Tibial nerve (tissue), 3 donors: ENCODE results near the gene ABHD17A.

Experiments
- POLR2A ChIP-seq, 2 donors: fragments of 450-650 bp; IDR thresholded peaks; one replicate each; pipeline ENCODE4 v1.6.1; 2017; ENCODE audit warnings: antibody characterized with exemption in 2 of 2, mild to moderate bottlenecking in 2 of 2, moderate library complexity in 2 of 2
- TF ChIP-seq, protein P1 (sequence below), 5 experiments: fragments of 200-600 bp in 3 of 5; fragments of 450-650 bp in 2 of 5; sonication (generic) in 3 of 5; IDR thresholded peaks; one replicate each; pipeline ENCODE4 v1.5.1; 2016 to 2019; ENCODE audit warnings: antibody characterized with exemption in 5 of 5, mild to moderate bottlenecking in 3 of 5, moderate library complexity in 2 of 5

- TF ChIP-seq, protein P1, sequence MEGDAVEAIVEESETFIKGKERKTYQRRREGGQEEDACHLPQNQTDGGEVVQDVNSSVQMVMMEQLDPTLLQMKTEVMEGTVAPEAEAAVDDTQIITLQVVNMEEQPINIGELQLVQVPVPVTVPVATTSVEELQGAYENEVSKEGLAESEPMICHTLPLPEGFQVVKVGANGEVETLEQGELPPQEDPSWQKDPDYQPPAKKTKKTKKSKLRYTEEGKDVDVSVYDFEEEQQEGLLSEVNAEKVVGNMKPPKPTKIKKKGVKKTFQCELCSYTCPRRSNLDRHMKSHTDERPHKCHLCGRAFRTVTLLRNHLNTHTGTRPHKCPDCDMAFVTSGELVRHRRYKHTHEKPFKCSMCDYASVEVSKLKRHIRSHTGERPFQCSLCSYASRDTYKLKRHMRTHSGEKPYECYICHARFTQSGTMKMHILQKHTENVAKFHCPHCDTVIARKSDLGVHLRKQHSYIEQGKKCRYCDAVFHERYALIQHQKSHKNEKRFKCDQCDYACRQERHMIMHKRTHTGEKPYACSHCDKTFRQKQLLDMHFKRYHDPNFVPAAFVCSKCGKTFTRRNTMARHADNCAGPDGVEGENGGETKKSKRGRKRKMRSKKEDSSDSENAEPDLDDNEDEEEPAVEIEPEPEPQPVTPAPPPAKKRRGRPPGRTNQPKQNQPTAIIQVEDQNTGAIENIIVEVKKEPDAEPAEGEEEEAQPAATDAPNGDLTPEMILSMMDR (IDR thresholded peaks at IDR 0.05) = no peak
- no peak for TF ChIP-seq POLR2A (IDR thresholded peaks at IDR 0.05)
These were observed 29.5 kb downstream of the ABHD17A start for GRCh38 chr19:1855828-1856255.
